HL-60 (cell line): ENCODE measurements around the gene BAZ1A.

Experiments used
- POLR2AphosphoS5 ChIP-seq: IDR thresholded peaks from 2 replicates; pipeline ENCODE4 v1.6.1; 2012; ENCODE audit warnings: low read depth
- TF ChIP-seq, protein P1 (sequence below): IDR thresholded peaks from one replicate; pipeline ENCODE4 v1.5.1; 2011; ENCODE audit warnings: low read length, control low read depth, inconsistent platforms; ENCODE audit not compliant: insufficient read depth

DNA sequence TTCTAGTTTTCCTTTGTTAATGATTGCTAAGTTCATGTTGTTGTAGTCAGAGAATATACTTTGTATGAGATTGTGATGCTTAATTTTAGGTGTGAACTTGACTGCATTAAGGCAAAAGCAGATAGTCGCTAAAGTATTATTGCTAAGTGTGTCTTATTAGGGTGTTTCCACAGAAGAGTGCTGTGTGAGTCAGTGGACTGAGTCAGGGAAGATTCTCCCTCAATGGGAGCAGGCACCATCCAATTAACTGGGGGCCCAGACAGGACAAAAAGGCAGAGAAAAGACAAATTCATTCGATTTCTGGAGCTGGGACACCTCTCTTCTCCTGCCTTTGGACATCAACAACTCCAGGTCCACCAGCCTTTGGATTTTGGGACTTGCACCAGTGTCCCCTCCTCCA, 48.5 kb downstream of the BAZ1A start:
- TF ChIP-seq, protein P1, sequence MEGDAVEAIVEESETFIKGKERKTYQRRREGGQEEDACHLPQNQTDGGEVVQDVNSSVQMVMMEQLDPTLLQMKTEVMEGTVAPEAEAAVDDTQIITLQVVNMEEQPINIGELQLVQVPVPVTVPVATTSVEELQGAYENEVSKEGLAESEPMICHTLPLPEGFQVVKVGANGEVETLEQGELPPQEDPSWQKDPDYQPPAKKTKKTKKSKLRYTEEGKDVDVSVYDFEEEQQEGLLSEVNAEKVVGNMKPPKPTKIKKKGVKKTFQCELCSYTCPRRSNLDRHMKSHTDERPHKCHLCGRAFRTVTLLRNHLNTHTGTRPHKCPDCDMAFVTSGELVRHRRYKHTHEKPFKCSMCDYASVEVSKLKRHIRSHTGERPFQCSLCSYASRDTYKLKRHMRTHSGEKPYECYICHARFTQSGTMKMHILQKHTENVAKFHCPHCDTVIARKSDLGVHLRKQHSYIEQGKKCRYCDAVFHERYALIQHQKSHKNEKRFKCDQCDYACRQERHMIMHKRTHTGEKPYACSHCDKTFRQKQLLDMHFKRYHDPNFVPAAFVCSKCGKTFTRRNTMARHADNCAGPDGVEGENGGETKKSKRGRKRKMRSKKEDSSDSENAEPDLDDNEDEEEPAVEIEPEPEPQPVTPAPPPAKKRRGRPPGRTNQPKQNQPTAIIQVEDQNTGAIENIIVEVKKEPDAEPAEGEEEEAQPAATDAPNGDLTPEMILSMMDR, result no peak
- TF ChIP-seq POLR2AphosphoS5, result no peak
